HCT116 (cell line): ENCODE measurements around the gene NPR3. TPM values are rescaled to one million over a fixed set of nuclear protein-coding genes. Genes with fewer than 3 reads are reported as not detected.

ENCODE experiments used
- ATAC-seq: fragments of 200-7000 bp; cut with Tn5 transposase; 2 replicates; pipeline ENCODE4 v1.9.1; 2020; ENCODE audit warnings: mild to moderate bottlenecking, moderate library complexity
- BruUV-seq: library from RNA; stranded (reverse); fragments of 400-500 nt; replicated peaks from 2 replicates; lab custom pipeline; 2021; lab: Mats Ljungman, UMichigan
- CTCF ChIA-PET: fragments of 300-600 bp; sonication (Branson Sonifier 250); formaldehyde crosslinking; loops from one replicate; lab custom pipeline; 2021; ENCODE audit warnings: antibody characterized with exemption; lab: Charles Lee
- POLR2A ChIA-PET: fragments of 300-600, 350-600 bp; sonication (Branson Sonifier 250); formaldehyde crosslinking; loops from one replicate; lab custom pipeline; 2021; ENCODE audit warnings: antibody characterized with exemption; lab: Charles Lee
- RAD21 ChIA-PET, 2 experiments: fragments of 300-600 bp; sonication (Branson Sonifier 250); formaldehyde crosslinking; loops; one replicate each; lab custom pipeline; 2023; ENCODE audit warnings: low total read pairs in 2 of 2; ENCODE audit not compliant: uncharacterized antibody in 2 of 2, unreplicated experiment in 2 of 2, low non-redundant PET in 1 of 2; lab: Charles Lee
- DNase-seq: peaks from one replicate; pipeline ENCODE4 v3.0.0-alpha.2; 2010; ENCODE audit warnings: low read depth, low spot score
- H2AFZ ChIP-seq: fragments of 200-600 bp; shearing (Covaris generic), sonication (generic); 2 replicates; pipeline ENCODE4 v1.6.1; 2017; ENCODE audit warnings: low read depth, mixed run types, mixed read lengths, antibody characterized with exemption, low read length; ENCODE audit not compliant: poor library complexity, severe bottlenecking
- H3K27ac ChIP-seq: 2 replicates; pipeline ENCODE4 v1.5.1; 2012; ENCODE audit warnings: low read depth, low read length
- H3K27me3 ChIP-seq: fragments of 200-600 bp; sonication (generic); 2 replicates; pipeline ENCODE4 v1.6.1; 2016; ENCODE audit warnings: mixed run types, low read length, mixed read lengths; ENCODE audit not compliant: insufficient read depth
- H3K36me3 ChIP-seq, 2 experiments: fragments of 200-500 bp in 1 of 2; fragments of 200-600 bp in 1 of 2; sonication (Bioruptor generic) in 1 of 2; sonication (generic) in 1 of 2; 2 replicates each; pipeline versions ENCODE4 v1.5.1 to v1.6.1; 2014 to 2016; ENCODE audit warnings: low read length in 2 of 2, inconsistent platforms in 1 of 2, mixed read lengths in 1 of 2, mixed run types in 1 of 2; ENCODE audit not compliant: insufficient read depth in 2 of 2, control insufficient read depth in 1 of 2
- H3K4me1 ChIP-seq, 2 experiments: fragments of 200-600 bp in 1 of 2; sonication (generic) in 1 of 2; 2 replicates each; pipeline versions ENCODE4 v1.5.1 to v1.6.1; 2012 to 2017; ENCODE audit warnings: low read length in 2 of 2, inconsistent platforms in 1 of 2, mild to moderate bottlenecking in 1 of 2, mixed read lengths in 1 of 2, mixed run types in 1 of 2, moderate library complexity in 1 of 2; ENCODE audit not compliant: insufficient read depth in 2 of 2, control insufficient read depth in 1 of 2
- H3K4me2 ChIP-seq: fragments of 200-600 bp; sonication (generic); 2 replicates; pipeline ENCODE4 v1.6.1; 2017; ENCODE audit warnings: mixed run types, low read length, mixed read lengths
- H3K4me3 ChIP-seq, 2 experiments: fragments of 200-600 bp in 1 of 2; sonication (generic) in 1 of 2; replicated peaks in 1 of 2; 2 replicates each; pipeline ENCODE4 v1.5.1; 2011 to 2016; ENCODE audit warnings: low read length in 2 of 2, control low read depth in 1 of 2, low read depth in 1 of 2, mild to moderate bottlenecking in 1 of 2, mixed read lengths in 1 of 2, mixed run types in 1 of 2
- H3K79me2 ChIP-seq: fragments of 200-600 bp; sonication (generic); 2 replicates; pipeline ENCODE4 v1.6.1; 2017; ENCODE audit warnings: mild to moderate bottlenecking, mixed run types, low read length, moderate library complexity, mixed read lengths; ENCODE audit not compliant: insufficient read depth
- H3K9ac ChIP-seq: fragments of 200-600 bp; sonication (generic); 2 replicates; pipeline ENCODE4 v1.6.1; 2016; ENCODE audit warnings: low read length, mixed read lengths
- H3K9me2 ChIP-seq: fragments of 200-600 bp; sonication (generic), shearing (Covaris generic); 2 replicates; pipeline ENCODE4 v1.6.1; 2017; ENCODE audit warnings: mixed run types, mild to moderate bottlenecking, moderate library complexity; ENCODE audit not compliant: insufficient read depth
- H3K9me3 ChIP-seq, 2 experiments: fragments of 200-500 bp in 1 of 2; fragments of 200-600 bp in 1 of 2; sonication (Bioruptor generic) in 1 of 2; sonication (generic) in 1 of 2; 2 replicates each; pipeline ENCODE4 v1.6.1; 2014 to 2017; ENCODE audit warnings: low read length in 2 of 2, mixed read lengths in 2 of 2, inconsistent platforms in 1 of 2, low read depth in 1 of 2, mild to moderate bottlenecking in 1 of 2, mixed run types in 1 of 2, moderate library complexity in 1 of 2; ENCODE audit not compliant: control insufficient read depth in 1 of 2, insufficient read depth in 1 of 2
- H4K20me1 ChIP-seq: fragments of 200-600 bp; sonication (generic), shearing (Covaris generic); 2 replicates; pipeline ENCODE4 v1.6.1; 2017; ENCODE audit warnings: mixed run types, mild to moderate bottlenecking, moderate library complexity; ENCODE audit not compliant: insufficient read depth
- CBX3 ChIP-seq: IDR thresholded peaks from 2 replicates; pipeline ENCODE4 v1.6.1; 2012; ENCODE audit warnings: low read depth
- CEBPB ChIP-seq: IDR thresholded peaks from 2 replicates; pipeline ENCODE4 v1.6.1; 2012; ENCODE audit warnings: low read depth
- EGR1 ChIP-seq: IDR thresholded peaks from 2 replicates; pipeline ENCODE4 v1.6.1; 2012; ENCODE audit warnings: low read depth
- EZH2phosphoT487 ChIP-seq: fragments of 200-600 bp; IDR thresholded peaks from 2 replicates; pipeline ENCODE4 v1.6.1; 2018; ENCODE audit warnings: antibody characterized with exemption, borderline replicate concordance
- JUND ChIP-seq: IDR thresholded peaks from 2 replicates; pipeline ENCODE4 v1.6.1; 2012
- RAD21 ChIP-seq: IDR thresholded peaks from 2 replicates; pipeline ENCODE4 v1.6.1; 2012; ENCODE audit warnings: low read depth, mild to moderate bottlenecking
- SRF ChIP-seq: IDR thresholded peaks from 2 replicates; pipeline ENCODE4 v1.6.1; 2012; ENCODE audit warnings: low read depth
- TCF7L2 ChIP-seq: IDR thresholded peaks from 2 replicates; pipeline ENCODE4 v1.7.0; 2011; ENCODE audit warnings: borderline replicate concordance, inconsistent platforms; ENCODE audit not compliant: insufficient read depth, insufficient read length; ENCODE audit errors: extremely low read depth
- ZNF274 ChIP-seq: fragments of 200-500 bp; sonication (Bioruptor generic); IDR thresholded peaks from 2 replicates; pipeline ENCODE4 v1.6.1; 2014; ENCODE audit warnings: mild to moderate bottlenecking, low read depth, low read length, inconsistent platforms
- intact Hi-C: fragments of 100-400 bp; cut with micrococcal nuclease; formaldehyde crosslinking; loops from 2 replicates; pipeline ENCODE4 v1.10.0; 2022
- total RNA-seq: library from RNA; stranded (reverse); gene quantifications from one replicate; pipeline ENCODE4 v1.2.1, GENCODE V29; 2021; ENCODE audit not compliant: unreplicated experiment
- TF ChIP-seq, protein P1 (sequence below): IDR thresholded peaks from 2 replicates; pipeline ENCODE4 v1.6.1; 2012
- TF ChIP-seq, protein P2 (sequence below): IDR thresholded peaks from 2 replicates; pipeline ENCODE4 v1.6.1; 2012; ENCODE audit warnings: low read depth
- TF ChIP-seq, protein P3 (sequence below): IDR thresholded peaks from 2 replicates; pipeline ENCODE4 v1.6.1; 2011; ENCODE audit warnings: mild to moderate bottlenecking, low read length, moderate library complexity; ENCODE audit not compliant: insufficient replicate concordance; ENCODE audit errors: extremely low read depth
- TF ChIP-seq, protein P4 (sequence below), 3 experiments: fragments of 200-600 bp in 1 of 3; sonication (generic) in 1 of 3; IDR thresholded peaks in 2 of 3; conservative IDR thresholded peaks in 1 of 3; 2 replicates each; pipeline ENCODE4 v1.5.1; 2012 to 2017; ENCODE audit warnings: low read depth in 2 of 3, low read length in 2 of 3, antibody characterized with exemption in 1 of 3, borderline replicate concordance in 1 of 3, control low read depth in 1 of 3, mild to moderate bottlenecking in 1 of 3, mixed read lengths in 1 of 3, mixed run types in 1 of 3, moderate library complexity in 1 of 3; ENCODE audit not compliant: insufficient read depth in 1 of 3

The NPR3 gene
- total RNA-seq, 1 experiment from 2014 or later, result 0.39 TPM

DNA sequence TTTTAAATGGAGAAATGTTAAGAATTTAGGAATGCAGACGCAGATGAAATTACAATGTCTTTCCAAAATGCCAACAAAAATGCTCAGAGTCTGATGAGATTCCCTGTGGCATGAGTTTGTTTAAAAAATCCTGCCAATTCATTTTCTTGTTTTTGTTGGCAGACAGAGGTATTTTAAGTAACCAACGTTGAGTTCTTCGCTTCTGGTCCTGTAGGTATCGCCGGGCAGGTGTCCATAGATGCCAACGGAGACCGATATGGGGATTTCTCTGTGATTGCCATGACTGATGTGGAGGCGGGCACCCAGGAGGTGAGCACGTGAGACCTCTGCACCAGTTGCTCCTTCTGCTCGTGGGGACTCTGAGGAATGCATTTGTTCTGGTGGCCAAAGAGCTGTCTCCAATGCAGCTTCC lies 69.4 kb downstream of the NPR3 start:
- ChIA-PET CTCF (no interaction called here), POLR2A (no interaction called here), RAD21 (no interaction called here)
- intact Hi-C loops, result no loop called here
- Histone ChIP-seq H3K27ac (no peak overlapping the region), H3K9me3 (no peaks in the 10 kb centered on the region), H3K79me2 (no peaks in the 10 kb centered on the region), H3K4me1 (no peaks in the 10 kb centered on the region; a peak in 1 of 4 replicates), H3K4me3 (no peak overlapping the region), H3K9ac (no peak overlapping the region), H3K4me2 (no peak overlapping the region), H4K20me1 (no peaks in the 10 kb centered on the region), H3K36me3 (no peaks in the 10 kb centered on the region), H3K27me3 (no peaks in the 10 kb centered on the region), H2AFZ (no peak overlapping the region), H3K9me2 (no peaks in the 10 kb centered on the region)
- TF ChIP-seq, protein P1, sequence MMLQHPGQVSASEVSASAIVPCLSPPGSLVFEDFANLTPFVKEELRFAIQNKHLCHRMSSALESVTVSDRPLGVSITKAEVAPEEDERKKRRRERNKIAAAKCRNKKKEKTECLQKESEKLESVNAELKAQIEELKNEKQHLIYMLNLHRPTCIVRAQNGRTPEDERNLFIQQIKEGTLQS, result no peak
- no peak for ATAC-seq
- DNase-seq, result no peak
- BruUV-seq, result no TSS peak

DNA sequence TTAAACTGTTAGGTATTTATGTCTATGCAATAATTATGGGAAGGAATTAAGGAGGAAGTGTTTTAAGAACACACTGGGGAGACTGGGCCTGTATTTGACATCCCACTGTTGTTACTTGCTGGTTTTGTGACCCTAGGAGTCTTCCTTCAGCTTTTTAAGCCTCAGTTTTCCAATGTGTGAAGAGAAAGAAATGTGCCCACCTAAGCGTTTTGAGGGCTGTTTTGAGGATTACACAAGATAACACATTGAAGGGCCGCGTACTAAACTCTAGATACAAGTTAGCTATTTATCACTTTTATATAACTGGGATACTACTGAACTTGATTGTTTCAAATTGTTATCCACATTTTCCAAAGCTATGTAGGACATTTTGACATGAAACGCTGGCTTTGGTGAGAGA lies 72.5 kb downstream of the NPR3 start:
- no peak overlapping the region for H3K9ac ChIP-seq
- H2AFZ ChIP-seq, result no peak overlapping the region
- H4K20me1 ChIP-seq, result no peaks in the 10 kb centered on the region
- H3K9me2 ChIP-seq, result no peaks in the 10 kb centered on the region
- H3K9me3 ChIP-seq, result no peaks in the 10 kb centered on the region
- intact Hi-C loops, result no loop called here
- H3K36me3 ChIP-seq, result no peaks in the 10 kb centered on the region
- no peak overlapping the region for H3K4me2 ChIP-seq
- ChIA-PET RAD21 (no interaction called here), CTCF (no interaction called here), POLR2A (no interaction called here)
- 0 out of 2 replicates have a peak, but pooled peaks cover 15% of the 10 kb centered on the region for H3K27me3 ChIP-seq
- BruUV-seq, result no TSS peak
- no peak overlapping the region for H3K27ac ChIP-seq
- H3K4me3 ChIP-seq, result no peak overlapping the region
- ATAC-seq, result no peak
- no peaks in the 10 kb centered on the region; a peak in 1 of 4 replicates for H3K4me1 ChIP-seq
- H3K79me2 ChIP-seq, result no peaks in the 10 kb centered on the region
- no peak for DNase-seq
- TF ChIP-seq EZH2phosphoT487 (no peak), EGR1 (no peak), CBX3 (no peak), RAD21 (no peak), TCF7L2 (no peak), ZNF274 (no peak), CEBPB (no peak), JUND (no peak), SRF (no peak)
- TF ChIP-seq, protein P2, sequence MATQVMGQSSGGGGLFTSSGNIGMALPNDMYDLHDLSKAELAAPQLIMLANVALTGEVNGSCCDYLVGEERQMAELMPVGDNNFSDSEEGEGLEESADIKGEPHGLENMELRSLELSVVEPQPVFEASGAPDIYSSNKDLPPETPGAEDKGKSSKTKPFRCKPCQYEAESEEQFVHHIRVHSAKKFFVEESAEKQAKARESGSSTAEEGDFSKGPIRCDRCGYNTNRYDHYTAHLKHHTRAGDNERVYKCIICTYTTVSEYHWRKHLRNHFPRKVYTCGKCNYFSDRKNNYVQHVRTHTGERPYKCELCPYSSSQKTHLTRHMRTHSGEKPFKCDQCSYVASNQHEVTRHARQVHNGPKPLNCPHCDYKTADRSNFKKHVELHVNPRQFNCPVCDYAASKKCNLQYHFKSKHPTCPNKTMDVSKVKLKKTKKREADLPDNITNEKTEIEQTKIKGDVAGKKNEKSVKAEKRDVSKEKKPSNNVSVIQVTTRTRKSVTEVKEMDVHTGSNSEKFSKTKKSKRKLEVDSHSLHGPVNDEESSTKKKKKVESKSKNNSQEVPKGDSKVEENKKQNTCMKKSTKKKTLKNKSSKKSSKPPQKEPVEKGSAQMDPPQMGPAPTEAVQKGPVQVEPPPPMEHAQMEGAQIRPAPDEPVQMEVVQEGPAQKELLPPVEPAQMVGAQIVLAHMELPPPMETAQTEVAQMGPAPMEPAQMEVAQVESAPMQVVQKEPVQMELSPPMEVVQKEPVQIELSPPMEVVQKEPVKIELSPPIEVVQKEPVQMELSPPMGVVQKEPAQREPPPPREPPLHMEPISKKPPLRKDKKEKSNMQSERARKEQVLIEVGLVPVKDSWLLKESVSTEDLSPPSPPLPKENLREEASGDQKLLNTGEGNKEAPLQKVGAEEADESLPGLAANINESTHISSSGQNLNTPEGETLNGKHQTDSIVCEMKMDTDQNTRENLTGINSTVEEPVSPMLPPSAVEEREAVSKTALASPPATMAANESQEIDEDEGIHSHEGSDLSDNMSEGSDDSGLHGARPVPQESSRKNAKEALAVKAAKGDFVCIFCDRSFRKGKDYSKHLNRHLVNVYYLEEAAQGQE, result no peak
- TF ChIP-seq, protein P3, sequence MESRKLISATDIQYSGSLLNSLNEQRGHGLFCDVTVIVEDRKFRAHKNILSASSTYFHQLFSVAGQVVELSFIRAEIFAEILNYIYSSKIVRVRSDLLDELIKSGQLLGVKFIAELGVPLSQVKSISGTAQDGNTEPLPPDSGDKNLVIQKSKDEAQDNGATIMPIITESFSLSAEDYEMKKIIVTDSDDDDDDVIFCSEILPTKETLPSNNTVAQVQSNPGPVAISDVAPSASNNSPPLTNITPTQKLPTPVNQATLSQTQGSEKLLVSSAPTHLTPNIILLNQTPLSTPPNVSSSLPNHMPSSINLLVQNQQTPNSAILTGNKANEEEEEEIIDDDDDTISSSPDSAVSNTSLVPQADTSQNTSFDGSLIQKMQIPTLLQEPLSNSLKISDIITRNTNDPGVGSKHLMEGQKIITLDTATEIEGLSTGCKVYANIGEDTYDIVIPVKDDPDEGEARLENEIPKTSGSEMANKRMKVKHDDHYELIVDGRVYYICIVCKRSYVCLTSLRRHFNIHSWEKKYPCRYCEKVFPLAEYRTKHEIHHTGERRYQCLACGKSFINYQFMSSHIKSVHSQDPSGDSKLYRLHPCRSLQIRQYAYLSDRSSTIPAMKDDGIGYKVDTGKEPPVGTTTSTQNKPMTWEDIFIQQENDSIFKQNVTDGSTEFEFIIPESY, result no peak
- TF ChIP-seq, protein P4, sequence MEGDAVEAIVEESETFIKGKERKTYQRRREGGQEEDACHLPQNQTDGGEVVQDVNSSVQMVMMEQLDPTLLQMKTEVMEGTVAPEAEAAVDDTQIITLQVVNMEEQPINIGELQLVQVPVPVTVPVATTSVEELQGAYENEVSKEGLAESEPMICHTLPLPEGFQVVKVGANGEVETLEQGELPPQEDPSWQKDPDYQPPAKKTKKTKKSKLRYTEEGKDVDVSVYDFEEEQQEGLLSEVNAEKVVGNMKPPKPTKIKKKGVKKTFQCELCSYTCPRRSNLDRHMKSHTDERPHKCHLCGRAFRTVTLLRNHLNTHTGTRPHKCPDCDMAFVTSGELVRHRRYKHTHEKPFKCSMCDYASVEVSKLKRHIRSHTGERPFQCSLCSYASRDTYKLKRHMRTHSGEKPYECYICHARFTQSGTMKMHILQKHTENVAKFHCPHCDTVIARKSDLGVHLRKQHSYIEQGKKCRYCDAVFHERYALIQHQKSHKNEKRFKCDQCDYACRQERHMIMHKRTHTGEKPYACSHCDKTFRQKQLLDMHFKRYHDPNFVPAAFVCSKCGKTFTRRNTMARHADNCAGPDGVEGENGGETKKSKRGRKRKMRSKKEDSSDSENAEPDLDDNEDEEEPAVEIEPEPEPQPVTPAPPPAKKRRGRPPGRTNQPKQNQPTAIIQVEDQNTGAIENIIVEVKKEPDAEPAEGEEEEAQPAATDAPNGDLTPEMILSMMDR (IDR thresholded peaks at IDR 0.05 in 2 of 3, conservative IDR thresholded peaks at IDR 0.05 in 1 of 3; ENCODE audit: borderline replicate concordance in 1 of 3, insufficient read depth in 1 of 3, low read depth in 2 of 3, low read length in 2 of 3), result no peak
